ENCODE data around the gene ACSF3.

DNA sequence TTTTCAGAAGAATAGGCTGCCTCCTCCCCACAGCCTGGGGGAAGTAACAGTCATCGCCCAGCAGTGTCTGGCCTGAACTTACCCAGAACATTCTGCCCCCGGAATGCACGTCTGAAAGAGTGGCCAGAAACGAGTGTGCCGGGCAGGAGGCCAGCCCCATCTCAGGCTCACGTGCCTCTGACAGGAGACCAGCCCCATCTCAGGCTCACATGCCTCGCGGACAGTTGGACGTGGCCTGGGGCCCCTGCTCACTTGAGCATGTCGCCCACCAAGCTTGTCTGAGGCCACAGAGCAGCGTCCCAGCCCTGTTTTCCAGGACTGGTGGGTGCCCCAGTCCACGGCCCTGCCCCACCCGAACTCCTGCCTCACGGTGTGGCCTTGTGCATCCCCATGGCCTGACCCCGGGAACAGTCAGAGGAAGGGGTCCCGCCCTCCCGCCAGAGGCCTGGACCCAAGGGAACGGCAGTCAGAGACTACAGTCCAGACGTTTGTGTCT lies 61.6 kb downstream of the ACSF3 start:
- TF ChIP-seq, protein P1, sequence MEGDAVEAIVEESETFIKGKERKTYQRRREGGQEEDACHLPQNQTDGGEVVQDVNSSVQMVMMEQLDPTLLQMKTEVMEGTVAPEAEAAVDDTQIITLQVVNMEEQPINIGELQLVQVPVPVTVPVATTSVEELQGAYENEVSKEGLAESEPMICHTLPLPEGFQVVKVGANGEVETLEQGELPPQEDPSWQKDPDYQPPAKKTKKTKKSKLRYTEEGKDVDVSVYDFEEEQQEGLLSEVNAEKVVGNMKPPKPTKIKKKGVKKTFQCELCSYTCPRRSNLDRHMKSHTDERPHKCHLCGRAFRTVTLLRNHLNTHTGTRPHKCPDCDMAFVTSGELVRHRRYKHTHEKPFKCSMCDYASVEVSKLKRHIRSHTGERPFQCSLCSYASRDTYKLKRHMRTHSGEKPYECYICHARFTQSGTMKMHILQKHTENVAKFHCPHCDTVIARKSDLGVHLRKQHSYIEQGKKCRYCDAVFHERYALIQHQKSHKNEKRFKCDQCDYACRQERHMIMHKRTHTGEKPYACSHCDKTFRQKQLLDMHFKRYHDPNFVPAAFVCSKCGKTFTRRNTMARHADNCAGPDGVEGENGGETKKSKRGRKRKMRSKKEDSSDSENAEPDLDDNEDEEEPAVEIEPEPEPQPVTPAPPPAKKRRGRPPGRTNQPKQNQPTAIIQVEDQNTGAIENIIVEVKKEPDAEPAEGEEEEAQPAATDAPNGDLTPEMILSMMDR (conservative IDR thresholded peaks at IDR 0.05; ENCODE audit: low read length), result no peak
- no peak for TF ChIP-seq EZH2phosphoT487 (IDR thresholded peaks at IDR 0.05; ENCODE audit: borderline replicate concordance, low read depth, low read length)
